Measurements from ENCODE around the gene TBC1D8. TPM values are rescaled to one million over a fixed set of nuclear protein-coding genes. Genes with fewer than 3 reads are reported as not detected.

The TBC1D8 gene
- polyA plus RNA-seq, 3 donors: 26.6 to 30.8 (median 27.0) TPM

GRCh38 chr2:101037161-101037755, 113.9 kb downstream of the TBC1D8 start:
- DNase-seq (ENCODE audit: low read depth in 3 of 3, low spot score in 2 of 3): no peak

- no peak for DNase-seq (ENCODE audit: low read depth in 3 of 3, low spot score in 2 of 3)
These were observed 114.6 kb downstream of the TBC1D8 start for GRCh38 chr2:101036562-101036961.

- no peak for DNase-seq (ENCODE audit: low read depth in 3 of 3, low spot score in 2 of 3)
These were observed 119.0 kb downstream of the TBC1D8 start for GRCh38 chr2:101032084-101032776.

GRCh38 chr2:101030866-101031554, 120.2 kb downstream of the TBC1D8 start:
- no peak for DNase-seq (ENCODE audit: low read depth in 3 of 3, low spot score in 2 of 3)

- DNase-seq (ENCODE audit: low read depth in 3 of 3, low spot score in 2 of 3): no peak
These were observed 123.3 kb downstream of the TBC1D8 start for GRCh38 chr2:101027852-101028251.

GRCh38 chr2:101026923-101027469, 124.2 kb downstream of the TBC1D8 start:
- no peak for DNase-seq (ENCODE audit: low read depth in 3 of 3, low spot score in 2 of 3)

GRCh38 chr2:101026253-101026701, 124.9 kb downstream of the TBC1D8 start:
- no peak for DNase-seq (ENCODE audit: low read depth in 3 of 3, low spot score in 2 of 3)

- no peak for DNase-seq (ENCODE audit: low read depth in 3 of 3, low spot score in 2 of 3)
These were observed 125.6 kb downstream of the TBC1D8 start for GRCh38 chr2:101025561-101025960.

GRCh38 chr2:101023327-101024107, 127.7 kb downstream of the TBC1D8 start:
- no peak for DNase-seq (ENCODE audit: low read depth in 3 of 3, low spot score in 2 of 3)

GRCh38 chr2:101022221-101022620, 129.0 kb downstream of the TBC1D8 start:
- DNase-seq (ENCODE audit: low read depth in 3 of 3, low spot score in 2 of 3): no peak

GRCh38 chr2:101018934-101019333, 132.2 kb downstream of the TBC1D8 start:
- DNase-seq (ENCODE audit: low read depth in 3 of 3, low spot score in 2 of 3): no peak

GRCh38 chr2:101017371-101017770, 133.8 kb downstream of the TBC1D8 start:
- no peak for DNase-seq (ENCODE audit: low read depth in 3 of 3, low spot score in 2 of 3)

- DNase-seq (ENCODE audit: low read depth in 3 of 3, low spot score in 2 of 3): no peak
These were observed 136.8 kb downstream of the TBC1D8 start for GRCh38 chr2:101014264-101014857.

GRCh38 chr2:101012706-101013181, 138.4 kb downstream of the TBC1D8 start:
- no peak for DNase-seq (ENCODE audit: low read depth in 3 of 3, low spot score in 2 of 3)

- DNase-seq (ENCODE audit: low read depth in 3 of 3, low spot score in 2 of 3): no peak
These were observed 139.0 kb downstream of the TBC1D8 start for GRCh38 chr2:101012054-101012705.

GRCh38 chr2:101011152-101011551, 140.0 kb downstream of the TBC1D8 start:
- no peak for DNase-seq (ENCODE audit: low read depth in 3 of 3, low spot score in 2 of 3)

GRCh38 chr2:101007415-101008345, 143.5 kb downstream of the TBC1D8 start:
- DNase-seq (ENCODE audit: low read depth in 3 of 3, low spot score in 2 of 3): no peak

- no peak for DNase-seq (ENCODE audit: low read depth in 3 of 3, low spot score in 2 of 3)
These were observed 145.0 kb downstream of the TBC1D8 start for GRCh38 chr2:101006065-101006715.

All from right renal cortex interstitium (tissue), 3 donors.